Colonic mucosa (tissue), 4 donors: Measurements from ENCODE around the gene TRIO. TPM values are rescaled to one million over a fixed set of nuclear protein-coding genes. Genes with fewer than 3 reads are reported as not detected.
A peak's percentile ranks its signal among the peaks of the same experiment; 100 is the strongest.

ENCODE experiments used
- DNase-seq: peaks from one replicate; pipeline ENCODE4 v3.0.0-alpha.2; 2020
- H3K27ac ChIP-seq: fragments of 200-600 bp; one replicate; pipeline ENCODE4 v1.8.0; 2021
- H3K27me3 ChIP-seq: fragments of 200-600 bp; one replicate; pipeline ENCODE4 v1.8.0; 2021
- H3K36me3 ChIP-seq: fragments of 200-600 bp; one replicate; pipeline ENCODE4 v1.8.0; 2021
- H3K4me1 ChIP-seq: fragments of 200-600 bp; one replicate; pipeline ENCODE4 v1.8.0; 2021; ENCODE audit warnings: mild to moderate bottlenecking
- H3K4me3 ChIP-seq: fragments of 200-600 bp; one replicate; pipeline ENCODE4 v1.8.0; 2021
- H3K9ac ChIP-seq, 2 donors: one replicate each; pipeline ENCODE4 v1.7.0; 2013; ENCODE audit warnings: control low read depth in 2 of 2, low read depth in 2 of 2, low read length in 2 of 2
- H3K9me3 ChIP-seq: fragments of 200-600 bp; one replicate; pipeline ENCODE4 v1.8.0; 2021
- CTCF ChIP-seq: fragments of 200-600 bp; IDR thresholded peaks from one replicate; pipeline ENCODE4 v1.8.0; 2022; ENCODE audit warnings: antibody characterized with exemption, mild to moderate bottlenecking
- intact Hi-C: fragments of 100-400 bp; cut with DNase I; formaldehyde crosslinking; loops from one replicate; pipeline ENCODE4 v1.14.1; 2022
- total RNA-seq, 2 donors: library from RNA; stranded (reverse); fragmentation: NEBNext Ultra II Directional in 1 of 2; extraction: Animal tissue kit (Norgen Biotek cat#: 25700) in 1 of 2; gene quantifications; one replicate each; pipeline ENCODE4 v1.2.1, GENCODE V29; 2021
- donor health status: healthy.
- donor health status: DM: no; HTN: no; CAD: no.
- donor health status: DM: no; HTN: no; CAD: no.

TRIO gene
- total RNA-seq, 2 donors from 2014 or later: 134 to 138 TPM

- Histone ChIP-seq H3K4me1 (no peaks in the 10 kb centered on the region), H3K4me3 (no peak overlapping the region), H3K27ac (no peak overlapping the region), H3K9ac (no peak overlapping the region), H3K27me3 (no peaks in the 10 kb centered on the region), H3K36me3 (no peaks in the 10 kb centered on the region), H3K9me3 (no peaks in the 10 kb centered on the region)
- no peak for TF ChIP-seq CTCF
- no peak for DNase-seq
- intact Hi-C loops: loop anchor here (10.0 kb wide), 1 partner anchor 111 kb away; no protein-coding TSS in a partner anchor
These were observed 37.3 kb upstream of the TRIO start for GRCh38 chr5:14105718-14106410.

GRCh38 chr5:14107536-14107935 lies 35.6 kb upstream of the TRIO start:
- no peak overlapping the region for H3K9ac ChIP-seq
- H3K36me3 ChIP-seq: no peaks in the 10 kb centered on the region
- no peaks in the 10 kb centered on the region for H3K27me3 ChIP-seq
- H3K4me1 ChIP-seq: no peaks in the 10 kb centered on the region
- no peak for DNase-seq
- H3K9me3 ChIP-seq: no peaks in the 10 kb centered on the region
- TF ChIP-seq CTCF: no peak
- intact Hi-C loops: loop anchor here (10.0 kb wide), 1 partner anchor 113 kb away; no protein-coding TSS in a partner anchor
- no peak overlapping the region for H3K27ac ChIP-seq
- no peak overlapping the region for H3K4me3 ChIP-seq

- Histone ChIP-seq H3K27ac (no peak overlapping the region), H3K4me3 (peak overlapping the region; percentile 15), H3K4me1 (no peaks in the 10 kb centered on the region), H3K9ac (peak overlapping the region in 1 of 2 donors; percentile 44), H3K27me3 (no peaks in the 10 kb centered on the region), H3K36me3 (no peaks in the 10 kb centered on the region), H3K9me3 (no peaks in the 10 kb centered on the region)
- intact Hi-C loops: loop anchor here (2.0 to 10.0 kb wide), 2 partner anchors 114 to 162 kb away; no protein-coding TSS in a partner anchor
- DNase-seq: peak; percentile 78
- peak; percentile 70 for TF ChIP-seq CTCF
These were observed 34.8 kb upstream of the TRIO start for GRCh38 chr5:14108170-14108996.

GRCh38 chr5:14109041-14109747 lies 33.9 kb upstream of the TRIO start:
- no peaks in the 10 kb centered on the region for H3K27me3 ChIP-seq
- TF ChIP-seq CTCF: no peak
- H3K27ac ChIP-seq: no peak overlapping the region
- intact Hi-C loops: loop anchor here (2.0 to 10.0 kb wide), 2 partner anchors 114 to 162 kb away; no protein-coding TSS in a partner anchor
- H3K9ac ChIP-seq: no peak overlapping the region
- DNase-seq: peak; percentile 22
- no peak overlapping the region for H3K4me3 ChIP-seq
- no peaks in the 10 kb centered on the region for H3K9me3 ChIP-seq
- no peaks in the 10 kb centered on the region for H3K36me3 ChIP-seq
- no peaks in the 10 kb centered on the region for H3K4me1 ChIP-seq

- Histone ChIP-seq H3K27ac (no peak overlapping the region), H3K9me3 (no peaks in the 10 kb centered on the region), H3K36me3 (no peaks in the 10 kb centered on the region), H3K9ac (no peak overlapping the region), H3K4me1 (no peaks in the 10 kb centered on the region), H3K4me3 (no peak overlapping the region), H3K27me3 (no peaks in the 10 kb centered on the region)
- DNase-seq: no peak
- no peak for TF ChIP-seq CTCF
- intact Hi-C loops: loop anchor here (2.0 to 10.0 kb wide), 2 partner anchors 115 to 161 kb away; no protein-coding TSS in a partner anchor
These were observed 33.4 kb upstream of the TRIO start for GRCh38 chr5:14109771-14110170.
